IPS-18a (cell line): ENCODE results near the gene SUN2.

Source experiments
- H3K27ac ChIP-seq: one replicate; pipeline ENCODE4 v1.5.1; 2013; ENCODE audit warnings: low read length
- H3K27me3 ChIP-seq: one replicate; pipeline ENCODE4 v1.6.1; 2013; ENCODE audit warnings: mild to moderate bottlenecking, low read length; ENCODE audit not compliant: control insufficient read depth, insufficient read depth
- H3K36me3 ChIP-seq: one replicate; pipeline ENCODE4 v1.6.1; 2013; ENCODE audit warnings: low read depth, low read length; ENCODE audit not compliant: control insufficient read depth
- H3K4me1 ChIP-seq: one replicate; pipeline ENCODE4 v1.6.1; 2013; ENCODE audit warnings: low read depth, low read length; ENCODE audit not compliant: control insufficient read depth
- H3K4me3 ChIP-seq: one replicate; pipeline ENCODE4 v1.5.1; 2013; ENCODE audit warnings: low read length
- H3K9ac ChIP-seq: one replicate; pipeline ENCODE4 v1.6.1; 2013; ENCODE audit warnings: mild to moderate bottlenecking, low read length, moderate library complexity
- H3K9me3 ChIP-seq: one replicate; pipeline ENCODE4 v1.6.1; 2013; ENCODE audit warnings: low read depth, low read length; ENCODE audit not compliant: control insufficient read depth

The SUN2 gene

GRCh38 chr22:38729946-38730345 is 25.9 kb downstream of the SUN2 start:
- Histone ChIP-seq H3K9ac (no peak overlapping the region), H3K4me3 (no peak overlapping the region), H3K9me3 (no peaks in the 10 kb centered on the region), H3K36me3 (peaks cover 72% of the 10 kb centered on the region), H3K27me3 (no peaks in the 10 kb centered on the region), H3K27ac (no peak overlapping the region), H3K4me1 (no peaks in the 10 kb centered on the region)

- Histone ChIP-seq H3K27ac (no peak overlapping the region), H3K9me3 (no peaks in the 10 kb centered on the region), H3K36me3 (peaks cover 77% of the 10 kb centered on the region), H3K4me3 (no peak overlapping the region), H3K4me1 (no peaks in the 10 kb centered on the region), H3K9ac (no peak overlapping the region), H3K27me3 (no peaks in the 10 kb centered on the region)
These were observed 26.7 kb downstream of the SUN2 start for GRCh38 chr22:38728871-38729796.

GRCh38 chr22:38727530-38728451 is 28.0 kb downstream of the SUN2 start:
- H3K36me3 ChIP-seq, result peaks cover 87% of the 10 kb centered on the region
- H3K4me1 ChIP-seq, result no peaks in the 10 kb centered on the region
- H3K4me3 ChIP-seq, result no peak overlapping the region
- H3K27ac ChIP-seq, result no peak overlapping the region
- no peaks in the 10 kb centered on the region for H3K27me3 ChIP-seq
- H3K9me3 ChIP-seq, result no peaks in the 10 kb centered on the region
- no peak overlapping the region for H3K9ac ChIP-seq

GRCh38 chr22:38727123-38727522 is 28.7 kb downstream of the SUN2 start:
- H3K9me3 ChIP-seq, result no peaks in the 10 kb centered on the region
- H3K9ac ChIP-seq, result no peak overlapping the region
- peaks cover 91% of the 10 kb centered on the region for H3K36me3 ChIP-seq
- H3K27me3 ChIP-seq, result no peaks in the 10 kb centered on the region
- no peak overlapping the region for H3K4me3 ChIP-seq
- no peak overlapping the region for H3K27ac ChIP-seq
- no peaks in the 10 kb centered on the region for H3K4me1 ChIP-seq

- no peaks in the 10 kb centered on the region for H3K9me3 ChIP-seq
- H3K36me3 ChIP-seq, result peaks cover 94% of the 10 kb centered on the region
- no peak overlapping the region for H3K9ac ChIP-seq
- H3K27me3 ChIP-seq, result no peaks in the 10 kb centered on the region
- H3K4me3 ChIP-seq, result no peak overlapping the region
- H3K4me1 ChIP-seq, result no peaks in the 10 kb centered on the region
- no peak overlapping the region for H3K27ac ChIP-seq
These were observed 29.7 kb downstream of the SUN2 start for GRCh38 chr22:38725900-38726655.

- H3K9me3 ChIP-seq, result no peaks in the 10 kb centered on the region
- H3K9ac ChIP-seq, result no peak overlapping the region
- H3K27me3 ChIP-seq, result no peaks in the 10 kb centered on the region
- H3K4me1 ChIP-seq, result no peaks in the 10 kb centered on the region
- H3K36me3 ChIP-seq, result peaks cover 88% of the 10 kb centered on the region
- no peak overlapping the region for H3K27ac ChIP-seq
- no peak overlapping the region for H3K4me3 ChIP-seq
These were observed 30.7 kb downstream of the SUN2 start for GRCh38 chr22:38724926-38725571.

GRCh38 chr22:38724176-38724575 is 31.6 kb downstream of the SUN2 start:
- no peaks in the 10 kb centered on the region for H3K27me3 ChIP-seq
- no peak overlapping the region for H3K27ac ChIP-seq
- H3K4me1 ChIP-seq, result no peaks in the 10 kb centered on the region
- no peaks in the 10 kb centered on the region for H3K9me3 ChIP-seq
- H3K36me3 ChIP-seq, result peaks cover 79% of the 10 kb centered on the region
- H3K4me3 ChIP-seq, result no peak overlapping the region
- H3K9ac ChIP-seq, result no peak overlapping the region

GRCh38 chr22:38721551-38721950 is 34.2 kb downstream of the SUN2 start:
- no peak overlapping the region for H3K27ac ChIP-seq
- peaks cover 71% of the 10 kb centered on the region for H3K36me3 ChIP-seq
- H3K9ac ChIP-seq, result no peak overlapping the region
- H3K27me3 ChIP-seq, result no peaks in the 10 kb centered on the region
- no peak overlapping the region for H3K4me3 ChIP-seq
- no peaks in the 10 kb centered on the region for H3K4me1 ChIP-seq
- H3K9me3 ChIP-seq, result no peaks in the 10 kb centered on the region

- peaks cover 68% of the 10 kb centered on the region for H3K36me3 ChIP-seq
- no peak overlapping the region for H3K27ac ChIP-seq
- H3K9me3 ChIP-seq, result no peaks in the 10 kb centered on the region
- no peaks in the 10 kb centered on the region for H3K27me3 ChIP-seq
- no peak overlapping the region for H3K9ac ChIP-seq
- no peaks in the 10 kb centered on the region for H3K4me1 ChIP-seq
- H3K4me3 ChIP-seq, result no peak overlapping the region
These were observed 35.4 kb downstream of the SUN2 start for GRCh38 chr22:38720350-38720749.

GRCh38 chr22:38719196-38719595 is 36.6 kb downstream of the SUN2 start:
- Histone ChIP-seq H3K4me1 (no peaks in the 10 kb centered on the region), H3K9me3 (no peaks in the 10 kb centered on the region), H3K27me3 (no peaks in the 10 kb centered on the region), H3K27ac (no peak overlapping the region), H3K4me3 (no peak overlapping the region), H3K36me3 (peaks cover 57% of the 10 kb centered on the region), H3K9ac (no peak overlapping the region)

GRCh38 chr22:38718414-38718813 is 37.4 kb downstream of the SUN2 start:
- Histone ChIP-seq H3K9me3 (no peaks in the 10 kb centered on the region), H3K27ac (no peak overlapping the region), H3K4me3 (no peak overlapping the region), H3K36me3 (peaks cover 50% of the 10 kb centered on the region), H3K9ac (no peak overlapping the region), H3K27me3 (no peaks in the 10 kb centered on the region), H3K4me1 (peaks cover 3% of the 10 kb centered on the region)
